HepG2 (cell line): ENCODE measurements around the gene NIN. TPM values are rescaled to one million over a fixed set of nuclear protein-coding genes. Genes with fewer than 3 reads are reported as not detected.

Experiments used
- ADNP ChIP-seq: sonication (generic); formaldehyde crosslinking; IDR thresholded peaks from 2 replicates; pipeline ENCODE4 v1.4.0; 2020; ENCODE audit warnings: missing genetic modification reagents
- AGO1 ChIP-seq: fragments of 200-400 bp; formaldehyde crosslinking; IDR thresholded peaks from 2 replicates; pipeline ENCODE4 v1.6.1; 2017; ENCODE audit warnings: mild to moderate bottlenecking, low read depth, low read length, moderate library complexity; ENCODE audit not compliant: poor library complexity, severe bottlenecking
- DMAP1 ChIP-seq: IDR thresholded peaks from 2 replicates; pipeline ENCODE4 v1.6.1; 2016
- HDAC1 ChIP-seq: sonication (generic); formaldehyde crosslinking; IDR thresholded peaks from 2 replicates; pipeline ENCODE4 v1.5.1; 2020; ENCODE audit warnings: mild to moderate bottlenecking, missing genetic modification reagents
- KDM5A ChIP-seq: fragments of 200-600 bp; sonication (generic); IDR thresholded peaks from 2 replicates; pipeline ENCODE4 v1.7.0; 2018; ENCODE audit warnings: antibody characterized with exemption, mild to moderate bottlenecking, low read length, borderline replicate concordance
- KDM5B ChIP-seq: sonication (generic); formaldehyde crosslinking; IDR thresholded peaks from 2 replicates; pipeline ENCODE4 v1.4.0; 2020; ENCODE audit warnings: missing genetic modification reagents, mild to moderate bottlenecking, borderline replicate concordance
- MED13 ChIP-seq: sonication (generic); formaldehyde crosslinking; IDR thresholded peaks from 2 replicates; pipeline ENCODE4 v1.5.0; 2020; ENCODE audit warnings: missing genetic modification reagents
- NFE2L1 ChIP-seq: sonication (generic); formaldehyde crosslinking; IDR thresholded peaks from 2 replicates; pipeline ENCODE4 v1.4.0; 2020; ENCODE audit warnings: missing genetic modification reagents, mild to moderate bottlenecking, borderline replicate concordance
- NFKBIZ ChIP-seq: IDR thresholded peaks from 2 replicates; pipeline ENCODE4 v1.6.1; 2018; ENCODE audit warnings: missing genetic modification reagents, missing compliant biosample characterization
- NFYB ChIP-seq: sonication (generic); formaldehyde crosslinking; IDR thresholded peaks from 2 replicates; pipeline ENCODE4 v1.4.0; 2020; ENCODE audit warnings: missing genetic modification reagents
- ZNF30 ChIP-seq: sonication (generic); formaldehyde crosslinking; IDR thresholded peaks from 2 replicates; pipeline ENCODE4 v1.5.0; 2020; ENCODE audit warnings: mild to moderate bottlenecking, missing genetic modification reagents
- ZNF350 ChIP-seq: sonication (generic); formaldehyde crosslinking; IDR thresholded peaks from 2 replicates; pipeline ENCODE4 v1.4.0; 2020; ENCODE audit warnings: mild to moderate bottlenecking, low read depth, missing genetic modification reagents, borderline replicate concordance
- ZNF552 ChIP-seq: sonication (generic); formaldehyde crosslinking; IDR thresholded peaks from 2 replicates; pipeline ENCODE4 v1.9.0; 2022; ENCODE audit warnings: missing genetic modification reagents, mild to moderate bottlenecking, borderline replicate concordance
- polyA plus RNA-seq, 8 experiments: library from polyadenylated mRNA; depleted of rRNA in 3 of 8; stranded (reverse) in 7 of 8; unstranded in 1 of 8; fragments of >200 nt; fragmentation: Illumina TruSeq in 4 of 8; extraction: Trizol in 4 of 8; gene quantifications; 2 replicates each; pipeline versions ENCODE4 v1.2.1 to v1.2.3, GENCODE V29; 2011 to 2016; ENCODE audit warnings: low read depth in 4 of 8, missing spikeins in 1 of 8, mixed read lengths in 1 of 8; ENCODE audit not compliant: insufficient read depth in 1 of 8
- total RNA-seq, 5 experiments: library from RNA; depleted of rRNA; stranded (reverse); fragments of >200 nt; fragmentation: Illumina TruSeq; extraction: Trizol; gene quantifications; 2 replicates each; pipeline ENCODE4 v1.2.3, GENCODE V29; 2016; ENCODE audit warnings: low read depth in 1 of 5
- TF ChIP-seq, protein P1 (sequence below): sonication (generic); formaldehyde crosslinking; IDR thresholded peaks from 2 replicates; pipeline ENCODE4 v1.9.0; 2021; ENCODE audit warnings: missing genetic modification reagents, borderline replicate concordance
- TF ChIP-seq, protein P2 (sequence below): sonication (generic); formaldehyde crosslinking; IDR thresholded peaks from 2 replicates; pipeline ENCODE4 v1.5.0; 2020; ENCODE audit warnings: missing genetic modification reagents
- TF ChIP-seq, protein P3 (sequence below): sonication (generic); formaldehyde crosslinking; IDR thresholded peaks from 2 replicates; pipeline ENCODE4 v1.4.0; 2020; ENCODE audit warnings: missing genetic modification reagents, borderline replicate concordance
- TF ChIP-seq, protein P4 (sequence below): IDR thresholded peaks from 2 replicates; pipeline ENCODE4 v1.6.1; 2016; ENCODE audit warnings: mild to moderate bottlenecking

The NIN gene
- total and polyA plus RNA-seq, 2 of the 13 experiments (the other 11 are each of a cell fraction or from before 2014, with no cell fraction given): 2.8 to 9.7 TPM

DNA sequence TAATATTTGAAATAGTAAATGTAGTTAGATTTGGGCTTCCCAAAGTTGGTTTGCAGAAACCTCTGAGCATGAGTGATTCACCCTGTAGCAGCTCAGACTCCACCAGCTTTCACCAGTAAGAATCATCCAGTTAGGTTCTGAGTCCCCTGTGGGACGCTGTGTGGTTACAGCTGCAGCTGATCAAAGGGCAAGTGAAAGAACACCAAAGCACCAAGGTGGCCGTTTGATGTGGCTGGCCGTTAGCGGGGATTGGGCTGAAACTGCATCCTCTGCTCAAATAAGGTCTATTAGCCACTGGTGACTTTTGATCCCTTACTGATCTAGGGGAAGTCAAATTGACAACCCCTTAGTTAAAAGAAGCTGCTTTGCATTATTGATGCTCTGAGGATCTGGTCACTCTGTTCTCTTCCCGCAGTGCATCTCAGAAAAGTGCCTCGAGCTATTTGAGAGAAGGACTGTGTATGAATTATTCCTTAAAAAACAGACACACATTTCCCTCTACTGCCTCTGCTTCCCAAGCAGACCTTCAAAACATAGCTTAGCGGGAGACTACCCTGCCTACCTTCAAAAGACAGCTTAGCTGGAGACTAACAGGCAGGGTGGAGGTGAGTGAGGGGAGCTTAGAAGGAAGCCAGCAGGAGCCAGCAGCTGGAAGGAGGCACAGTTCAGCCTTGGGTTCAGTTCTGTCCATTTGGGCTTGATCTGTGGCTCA, 44.6 kb upstream of the NIN start (continued):
- no peak for TF ChIP-seq KDM5A
- TF ChIP-seq ADNP (CRISPR knock-in tag): no peak
- TF ChIP-seq HDAC1 (CRISPR knock-in tag): peak; percentile 67
- TF ChIP-seq, protein P1, sequence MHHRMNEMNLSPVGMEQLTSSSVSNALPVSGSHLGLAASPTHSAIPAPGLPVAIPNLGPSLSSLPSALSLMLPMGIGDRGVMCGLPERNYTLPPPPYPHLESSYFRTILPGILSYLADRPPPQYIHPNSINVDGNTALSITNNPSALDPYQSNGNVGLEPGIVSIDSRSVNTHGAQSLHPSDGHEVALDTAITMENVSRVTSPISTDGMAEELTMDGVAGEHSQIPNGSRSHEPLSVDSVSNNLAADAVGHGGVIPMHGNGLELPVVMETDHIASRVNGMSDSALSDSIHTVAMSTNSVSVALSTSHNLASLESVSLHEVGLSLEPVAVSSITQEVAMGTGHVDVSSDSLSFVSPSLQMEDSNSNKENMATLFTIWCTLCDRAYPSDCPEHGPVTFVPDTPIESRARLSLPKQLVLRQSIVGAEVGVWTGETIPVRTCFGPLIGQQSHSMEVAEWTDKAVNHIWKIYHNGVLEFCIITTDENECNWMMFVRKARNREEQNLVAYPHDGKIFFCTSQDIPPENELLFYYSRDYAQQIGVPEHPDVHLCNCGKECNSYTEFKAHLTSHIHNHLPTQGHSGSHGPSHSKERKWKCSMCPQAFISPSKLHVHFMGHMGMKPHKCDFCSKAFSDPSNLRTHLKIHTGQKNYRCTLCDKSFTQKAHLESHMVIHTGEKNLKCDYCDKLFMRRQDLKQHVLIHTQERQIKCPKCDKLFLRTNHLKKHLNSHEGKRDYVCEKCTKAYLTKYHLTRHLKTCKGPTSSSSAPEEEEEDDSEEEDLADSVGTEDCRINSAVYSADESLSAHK: no peak
- peak; percentile 37; the same call in 1 of the 2 replicates for TF ChIP-seq NFYB (CRISPR knock-in tag)
- TF ChIP-seq NFE2L1: no peak
- TF ChIP-seq, protein P2, sequence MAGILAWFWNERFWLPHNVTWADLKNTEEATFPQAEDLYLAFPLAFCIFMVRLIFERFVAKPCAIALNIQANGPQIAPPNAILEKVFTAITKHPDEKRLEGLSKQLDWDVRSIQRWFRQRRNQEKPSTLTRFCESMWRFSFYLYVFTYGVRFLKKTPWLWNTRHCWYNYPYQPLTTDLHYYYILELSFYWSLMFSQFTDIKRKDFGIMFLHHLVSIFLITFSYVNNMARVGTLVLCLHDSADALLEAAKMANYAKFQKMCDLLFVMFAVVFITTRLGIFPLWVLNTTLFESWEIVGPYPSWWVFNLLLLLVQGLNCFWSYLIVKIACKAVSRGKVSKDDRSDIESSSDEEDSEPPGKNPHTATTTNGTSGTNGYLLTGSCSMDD: no peak
- no peak for TF ChIP-seq KDM5B (CRISPR knock-in tag)
- TF ChIP-seq ZNF350: peak; percentile 53; the same call in 1 of the 2 replicates
- no peak for TF ChIP-seq ZNF30 (CRISPR knock-in tag)
- TF ChIP-seq MED13 (CRISPR knock-in tag): no peak
- no peak for TF ChIP-seq ZNF552
- TF ChIP-seq AGO1: no peak
- TF ChIP-seq DMAP1 (CRISPR knock-in tag): no peak
- TF ChIP-seq, protein P3, sequence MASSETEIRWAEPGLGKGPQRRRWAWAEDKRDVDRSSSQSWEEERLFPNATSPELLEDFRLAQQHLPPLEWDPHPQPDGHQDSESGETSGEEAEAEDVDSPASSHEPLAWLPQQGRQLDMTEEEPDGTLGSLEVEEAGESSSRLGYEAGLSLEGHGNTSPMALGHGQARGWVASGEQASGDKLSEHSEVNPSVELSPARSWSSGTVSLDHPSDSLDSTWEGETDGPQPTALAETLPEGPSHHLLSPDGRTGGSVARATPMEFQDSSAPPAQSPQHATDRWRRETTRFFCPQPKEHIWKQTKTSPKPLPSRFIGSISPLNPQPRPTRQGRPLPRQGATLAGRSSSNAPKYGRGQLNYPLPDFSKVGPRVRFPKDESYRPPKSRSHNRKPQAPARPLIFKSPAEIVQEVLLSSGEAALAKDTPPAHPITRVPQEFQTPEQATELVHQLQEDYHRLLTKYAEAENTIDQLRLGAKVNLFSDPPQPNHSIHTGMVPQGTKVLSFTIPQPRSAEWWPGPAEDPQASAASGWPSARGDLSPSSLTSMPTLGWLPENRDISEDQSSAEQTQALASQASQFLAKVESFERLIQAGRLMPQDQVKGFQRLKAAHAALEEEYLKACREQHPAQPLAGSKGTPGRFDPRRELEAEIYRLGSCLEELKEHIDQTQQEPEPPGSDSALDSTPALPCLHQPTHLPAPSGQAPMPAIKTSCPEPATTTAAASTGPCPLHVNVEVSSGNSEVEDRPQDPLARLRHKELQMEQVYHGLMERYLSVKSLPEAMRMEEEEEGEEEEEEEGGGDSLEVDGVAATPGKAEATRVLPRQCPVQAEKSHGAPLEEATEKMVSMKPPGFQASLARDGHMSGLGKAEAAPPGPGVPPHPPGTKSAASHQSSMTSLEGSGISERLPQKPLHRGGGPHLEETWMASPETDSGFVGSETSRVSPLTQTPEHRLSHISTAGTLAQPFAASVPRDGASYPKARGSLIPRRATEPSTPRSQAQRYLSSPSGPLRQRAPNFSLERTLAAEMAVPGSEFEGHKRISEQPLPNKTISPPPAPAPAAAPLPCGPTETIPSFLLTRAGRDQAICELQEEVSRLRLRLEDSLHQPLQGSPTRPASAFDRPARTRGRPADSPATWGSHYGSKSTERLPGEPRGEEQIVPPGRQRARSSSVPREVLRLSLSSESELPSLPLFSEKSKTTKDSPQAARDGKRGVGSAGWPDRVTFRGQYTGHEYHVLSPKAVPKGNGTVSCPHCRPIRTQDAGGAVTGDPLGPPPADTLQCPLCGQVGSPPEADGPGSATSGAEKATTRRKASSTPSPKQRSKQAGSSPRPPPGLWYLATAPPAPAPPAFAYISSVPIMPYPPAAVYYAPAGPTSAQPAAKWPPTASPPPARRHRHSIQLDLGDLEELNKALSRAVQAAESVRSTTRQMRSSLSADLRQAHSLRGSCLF (CRISPR knock-in tag): no peak
- TF ChIP-seq, protein P4, sequence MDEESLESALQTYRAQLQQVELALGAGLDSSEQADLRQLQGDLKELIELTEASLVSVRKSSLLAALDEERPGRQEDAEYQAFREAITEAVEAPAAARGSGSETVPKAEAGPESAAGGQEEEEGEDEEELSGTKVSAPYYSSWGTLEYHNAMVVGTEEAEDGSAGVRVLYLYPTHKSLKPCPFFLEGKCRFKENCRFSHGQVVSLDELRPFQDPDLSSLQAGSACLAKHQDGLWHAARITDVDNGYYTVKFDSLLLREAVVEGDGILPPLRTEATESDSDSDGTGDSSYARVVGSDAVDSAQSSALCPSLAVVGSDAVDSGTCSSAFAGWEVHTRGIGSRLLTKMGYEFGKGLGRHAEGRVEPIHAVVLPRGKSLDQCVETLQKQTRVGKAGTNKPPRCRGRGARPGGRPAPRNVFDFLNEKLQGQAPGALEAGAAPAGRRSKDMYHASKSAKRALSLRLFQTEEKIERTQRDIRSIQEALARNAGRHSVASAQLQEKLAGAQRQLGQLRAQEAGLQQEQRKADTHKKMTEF (CRISPR knock-in tag): peak; percentile 58
- TF ChIP-seq NFKBIZ (CRISPR knock-in tag): no peak; the same call in 1 of the 2 replicates
